HEK293 (cell line): ENCODE results near the gene ISG15.

ENCODE experiments used
- OSR2 ChIP-seq: fragments of 450-650 bp; formaldehyde crosslinking; IDR thresholded peaks from 2 replicates; pipeline ENCODE4 v1.5.1; 2016; ENCODE audit warnings: missing biosample characterization, missing genetic modification characterization
- PRDM10 ChIP-seq: fragments of 450-650 bp; formaldehyde crosslinking; IDR thresholded peaks from 2 replicates; pipeline ENCODE4 v1.5.1; 2016; ENCODE audit warnings: missing biosample characterization, missing genetic modification characterization
- PRDM6 ChIP-seq: fragments of 450-650 bp; formaldehyde crosslinking; IDR thresholded peaks from 2 replicates; pipeline ENCODE4 v1.5.1; 2017; ENCODE audit warnings: missing biosample characterization, missing genetic modification characterization
- ZNF248 ChIP-seq: fragments of 450-650 bp; formaldehyde crosslinking; IDR thresholded peaks from 2 replicates; pipeline ENCODE4 v1.5.1; 2017; ENCODE audit warnings: missing biosample characterization, missing genetic modification characterization
- ZNF37A ChIP-seq: fragments of 450-650 bp; IDR thresholded peaks from 2 replicates; pipeline ENCODE4 v1.5.1; 2018; ENCODE audit warnings: missing biosample characterization, missing genetic modification characterization
- ZNF510 ChIP-seq: fragments of 450-650 bp; formaldehyde crosslinking; IDR thresholded peaks from 2 replicates; pipeline ENCODE4 v1.5.1; 2018; ENCODE audit warnings: mild to moderate bottlenecking, missing genetic modification characterization, missing biosample characterization; ENCODE audit not compliant: insufficient replicate concordance
- ZNF518A ChIP-seq: fragments of 450-650 bp; formaldehyde crosslinking; conservative IDR thresholded peaks from 2 replicates; pipeline ENCODE4 v1.5.1; 2016; ENCODE audit warnings: low read depth, missing biosample characterization, missing genetic modification characterization
- ZNF560 ChIP-seq: fragments of 450-650 bp; formaldehyde crosslinking; IDR thresholded peaks from 2 replicates; pipeline ENCODE4 v1.5.1; 2017; ENCODE audit warnings: missing biosample characterization, missing genetic modification characterization, borderline replicate concordance
- ZNF571 ChIP-seq: fragments of 450-650 bp; formaldehyde crosslinking; IDR thresholded peaks from 2 replicates; pipeline ENCODE4 v1.5.0; 2017; ENCODE audit warnings: missing biosample characterization, missing genetic modification characterization
- ZNF610 ChIP-seq: fragments of 450-650 bp; formaldehyde crosslinking; IDR thresholded peaks from 2 replicates; pipeline ENCODE4 v1.5.1; 2016; ENCODE audit warnings: missing biosample characterization, missing genetic modification characterization, borderline replicate concordance
- ZNF629 ChIP-seq: fragments of 450-650 bp; formaldehyde crosslinking; IDR thresholded peaks from 2 replicates; pipeline ENCODE4 v1.5.1; 2017; ENCODE audit warnings: missing biosample characterization, missing genetic modification characterization
- ZNF654 ChIP-seq: fragments of 450-650 bp; formaldehyde crosslinking; IDR thresholded peaks from 2 replicates; pipeline ENCODE4 v1.5.1; 2016; ENCODE audit warnings: low read depth, missing biosample characterization, missing genetic modification characterization
- ZNF843 ChIP-seq: fragments of 450-650 bp; formaldehyde crosslinking; IDR thresholded peaks from 2 replicates; pipeline ENCODE4 v1.5.1; 2016; ENCODE audit warnings: missing biosample characterization, missing genetic modification characterization
- TF ChIP-seq, protein P1 (sequence below): fragments of 450-650 bp; formaldehyde crosslinking; IDR thresholded peaks from 2 replicates; pipeline ENCODE4 v1.5.1; 2016; ENCODE audit warnings: missing biosample characterization, missing genetic modification characterization, borderline replicate concordance
- TF ChIP-seq, protein P2 (sequence below): fragments of 450-650 bp; formaldehyde crosslinking; IDR thresholded peaks from 2 replicates; pipeline ENCODE4 v1.5.1; 2017; ENCODE audit warnings: missing biosample characterization, missing genetic modification characterization
- TF ChIP-seq, protein P3 (sequence below): fragments of 450-650 bp; formaldehyde crosslinking; IDR thresholded peaks from 2 replicates; pipeline ENCODE4 v1.5.1; 2016; ENCODE audit warnings: missing biosample characterization, missing genetic modification characterization
- TF ChIP-seq, protein P4 (sequence below): fragments of 450-650 bp; IDR thresholded peaks from 2 replicates; pipeline ENCODE4 v1.5.1; 2018; ENCODE audit warnings: missing biosample characterization, mild to moderate bottlenecking, missing genetic modification characterization

Gene ISG15

DNA sequence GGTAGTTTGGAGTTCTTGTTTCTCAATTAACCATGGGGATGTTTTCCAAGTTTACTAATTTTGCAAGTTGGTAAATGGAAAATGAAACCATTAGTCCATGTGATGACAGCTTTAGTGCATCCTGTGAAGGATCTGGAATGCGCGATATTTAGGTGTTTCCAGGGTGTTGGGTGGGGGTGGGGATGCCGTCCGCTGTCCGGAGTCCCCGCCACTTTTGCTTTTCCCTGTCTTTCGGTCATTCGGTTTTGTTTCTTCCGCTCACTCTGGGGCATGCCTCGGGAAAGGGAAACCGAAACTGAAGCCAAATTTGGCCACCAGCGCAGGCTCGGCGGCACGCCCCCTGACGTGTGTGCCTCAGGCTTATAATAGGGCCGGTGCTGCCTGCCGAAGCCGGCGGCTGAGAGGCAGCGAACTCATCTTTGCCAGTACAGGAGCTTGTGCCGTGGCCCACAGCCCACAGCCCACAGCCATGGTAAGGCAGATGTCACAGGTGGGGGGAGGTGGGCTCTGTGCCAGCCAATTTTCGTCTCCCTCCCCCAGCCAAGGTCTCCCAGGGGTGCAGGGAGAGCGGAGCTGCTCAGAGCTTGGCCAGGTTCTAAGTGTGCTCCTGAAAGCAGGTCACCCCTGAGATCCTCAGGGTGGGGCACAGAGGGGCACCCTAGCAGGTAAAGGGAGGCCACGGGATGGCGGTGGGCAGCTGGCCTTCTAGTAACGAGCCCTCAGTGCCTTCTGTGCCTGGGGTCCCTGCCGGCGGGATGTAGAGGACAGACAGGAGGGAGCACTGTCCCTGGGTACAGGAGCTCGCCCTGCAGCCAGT lies at the start of gene ISG15 (continued):
- TF ChIP-seq, protein P1, sequence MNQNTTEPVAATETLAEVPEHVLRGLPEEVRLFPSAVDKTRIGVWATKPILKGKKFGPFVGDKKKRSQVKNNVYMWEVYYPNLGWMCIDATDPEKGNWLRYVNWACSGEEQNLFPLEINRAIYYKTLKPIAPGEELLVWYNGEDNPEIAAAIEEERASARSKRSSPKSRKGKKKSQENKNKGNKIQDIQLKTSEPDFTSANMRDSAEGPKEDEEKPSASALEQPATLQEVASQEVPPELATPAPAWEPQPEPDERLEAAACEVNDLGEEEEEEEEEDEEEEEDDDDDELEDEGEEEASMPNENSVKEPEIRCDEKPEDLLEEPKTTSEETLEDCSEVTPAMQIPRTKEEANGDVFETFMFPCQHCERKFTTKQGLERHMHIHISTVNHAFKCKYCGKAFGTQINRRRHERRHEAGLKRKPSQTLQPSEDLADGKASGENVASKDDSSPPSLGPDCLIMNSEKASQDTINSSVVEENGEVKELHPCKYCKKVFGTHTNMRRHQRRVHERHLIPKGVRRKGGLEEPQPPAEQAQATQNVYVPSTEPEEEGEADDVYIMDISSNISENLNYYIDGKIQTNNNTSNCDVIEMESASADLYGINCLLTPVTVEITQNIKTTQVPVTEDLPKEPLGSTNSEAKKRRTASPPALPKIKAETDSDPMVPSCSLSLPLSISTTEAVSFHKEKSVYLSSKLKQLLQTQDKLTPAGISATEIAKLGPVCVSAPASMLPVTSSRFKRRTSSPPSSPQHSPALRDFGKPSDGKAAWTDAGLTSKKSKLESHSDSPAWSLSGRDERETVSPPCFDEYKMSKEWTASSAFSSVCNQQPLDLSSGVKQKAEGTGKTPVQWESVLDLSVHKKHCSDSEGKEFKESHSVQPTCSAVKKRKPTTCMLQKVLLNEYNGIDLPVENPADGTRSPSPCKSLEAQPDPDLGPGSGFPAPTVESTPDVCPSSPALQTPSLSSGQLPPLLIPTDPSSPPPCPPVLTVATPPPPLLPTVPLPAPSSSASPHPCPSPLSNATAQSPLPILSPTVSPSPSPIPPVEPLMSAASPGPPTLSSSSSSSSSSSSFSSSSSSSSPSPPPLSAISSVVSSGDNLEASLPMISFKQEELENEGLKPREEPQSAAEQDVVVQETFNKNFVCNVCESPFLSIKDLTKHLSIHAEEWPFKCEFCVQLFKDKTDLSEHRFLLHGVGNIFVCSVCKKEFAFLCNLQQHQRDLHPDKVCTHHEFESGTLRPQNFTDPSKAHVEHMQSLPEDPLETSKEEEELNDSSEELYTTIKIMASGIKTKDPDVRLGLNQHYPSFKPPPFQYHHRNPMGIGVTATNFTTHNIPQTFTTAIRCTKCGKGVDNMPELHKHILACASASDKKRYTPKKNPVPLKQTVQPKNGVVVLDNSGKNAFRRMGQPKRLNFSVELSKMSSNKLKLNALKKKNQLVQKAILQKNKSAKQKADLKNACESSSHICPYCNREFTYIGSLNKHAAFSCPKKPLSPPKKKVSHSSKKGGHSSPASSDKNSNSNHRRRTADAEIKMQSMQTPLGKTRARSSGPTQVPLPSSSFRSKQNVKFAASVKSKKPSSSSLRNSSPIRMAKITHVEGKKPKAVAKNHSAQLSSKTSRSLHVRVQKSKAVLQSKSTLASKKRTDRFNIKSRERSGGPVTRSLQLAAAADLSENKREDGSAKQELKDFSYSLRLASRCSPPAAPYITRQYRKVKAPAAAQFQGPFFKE (tag by site-specific recombination), result no peak
- TF ChIP-seq, protein P2, sequence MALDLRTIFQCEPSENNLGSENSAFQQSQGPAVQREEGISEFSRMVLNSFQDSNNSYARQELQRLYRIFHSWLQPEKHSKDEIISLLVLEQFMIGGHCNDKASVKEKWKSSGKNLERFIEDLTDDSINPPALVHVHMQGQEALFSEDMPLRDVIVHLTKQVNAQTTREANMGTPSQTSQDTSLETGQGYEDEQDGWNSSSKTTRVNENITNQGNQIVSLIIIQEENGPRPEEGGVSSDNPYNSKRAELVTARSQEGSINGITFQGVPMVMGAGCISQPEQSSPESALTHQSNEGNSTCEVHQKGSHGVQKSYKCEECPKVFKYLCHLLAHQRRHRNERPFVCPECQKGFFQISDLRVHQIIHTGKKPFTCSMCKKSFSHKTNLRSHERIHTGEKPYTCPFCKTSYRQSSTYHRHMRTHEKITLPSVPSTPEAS (tag by site-specific recombination), result no peak
- TF ChIP-seq, protein P3, sequence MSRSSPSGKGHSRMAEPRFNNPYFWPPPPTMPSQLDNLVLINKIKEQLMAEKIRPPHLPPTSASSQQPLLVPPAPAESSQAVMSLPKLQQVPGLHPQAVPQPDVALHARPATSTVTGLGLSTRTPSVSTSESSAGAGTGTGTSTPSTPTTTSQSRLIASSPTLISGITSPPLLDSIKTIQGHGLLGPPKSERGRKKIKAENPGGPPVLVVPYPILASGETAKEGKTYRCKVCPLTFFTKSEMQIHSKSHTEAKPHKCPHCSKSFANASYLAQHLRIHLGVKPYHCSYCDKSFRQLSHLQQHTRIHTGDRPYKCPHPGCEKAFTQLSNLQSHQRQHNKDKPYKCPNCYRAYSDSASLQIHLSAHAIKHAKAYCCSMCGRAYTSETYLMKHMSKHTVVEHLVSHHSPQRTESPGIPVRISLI (tag by site-specific recombination), result no peak
- TF ChIP-seq ZNF654 (no peak), ZNF560 (no peak), PRDM10 (tag by site-specific recombination) (peak; percentile 75), ZNF248 (tag by site-specific recombination) (no peak), ZNF629 (peak; percentile 57; the same call in 1 of the 2 replicates), ZNF843 (tag by site-specific recombination) (no peak), ZNF37A (no peak), ZNF510 (no peak), ZNF610 (tag by site-specific recombination) (no peak), PRDM6 (tag by site-specific recombination) (peak; percentile 76; the same call in 1 of the 2 replicates), ZNF518A (no peak), ZNF571 (tag by site-specific recombination) (no peak), OSR2 (tag by site-specific recombination) (no peak)
- TF ChIP-seq, protein P4, sequence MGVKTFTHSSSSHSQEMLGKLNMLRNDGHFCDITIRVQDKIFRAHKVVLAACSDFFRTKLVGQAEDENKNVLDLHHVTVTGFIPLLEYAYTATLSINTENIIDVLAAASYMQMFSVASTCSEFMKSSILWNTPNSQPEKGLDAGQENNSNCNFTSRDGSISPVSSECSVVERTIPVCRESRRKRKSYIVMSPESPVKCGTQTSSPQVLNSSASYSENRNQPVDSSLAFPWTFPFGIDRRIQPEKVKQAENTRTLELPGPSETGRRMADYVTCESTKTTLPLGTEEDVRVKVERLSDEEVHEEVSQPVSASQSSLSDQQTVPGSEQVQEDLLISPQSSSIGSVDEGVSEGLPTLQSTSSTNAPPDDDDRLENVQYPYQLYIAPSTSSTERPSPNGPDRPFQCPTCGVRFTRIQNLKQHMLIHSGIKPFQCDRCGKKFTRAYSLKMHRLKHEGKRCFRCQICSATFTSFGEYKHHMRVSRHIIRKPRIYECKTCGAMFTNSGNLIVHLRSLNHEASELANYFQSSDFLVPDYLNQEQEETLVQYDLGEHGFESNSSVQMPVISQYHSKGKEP (tag by site-specific recombination), result 0 out of 2 replicates have a peak, but pooled peaks have one; percentile 21
